Stimulated activated CD4-positive, alpha-beta T cell treated with anti-CD3 and anti-CD28 coated beads, Interleukin-4, amount 100 ng/mL, for 1 hour (primary cell): Measurements from ENCODE around the gene DACT2.

Experiments
- DNase-seq: peaks from one replicate; pipeline ENCODE4 v3.0.0-alpha.2; 2020

The DACT2 gene

DNA sequence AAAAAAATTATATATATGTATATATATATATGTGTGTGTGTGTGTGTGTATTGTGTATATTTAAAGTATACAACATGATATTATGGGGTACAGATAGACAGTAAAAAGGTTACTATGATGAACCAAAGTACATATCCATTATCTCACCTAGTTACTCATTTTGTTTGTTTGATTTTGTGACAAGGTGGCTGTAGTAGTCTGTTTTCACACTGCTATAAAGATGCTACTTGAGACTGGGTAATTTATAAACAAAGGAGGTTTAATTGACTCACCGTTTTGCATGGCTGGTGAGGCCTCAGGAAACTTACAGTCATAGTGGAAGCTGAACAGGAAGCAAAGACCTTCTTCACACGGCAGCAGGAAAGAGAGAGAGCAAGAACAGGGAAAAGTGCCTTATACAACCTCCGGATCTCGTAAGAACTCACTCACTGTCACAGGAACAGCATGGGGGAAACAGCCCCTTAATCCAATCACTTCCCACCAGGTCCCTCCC is 30.2 kb upstream of the DACT2 start:
- no peak for DNase-seq

- no peak for DNase-seq
Observed at GRCh38 chr6:168348186-168348585, 28.6 kb upstream of the DACT2 start.

- DNase-seq = no peak
Observed at GRCh38 chr6:168347615-168348014, 28.0 kb upstream of the DACT2 start.

GRCh38 chr6:168347053-168347452 is 27.5 kb upstream of the DACT2 start:
- DNase-seq = no peak

DNA sequence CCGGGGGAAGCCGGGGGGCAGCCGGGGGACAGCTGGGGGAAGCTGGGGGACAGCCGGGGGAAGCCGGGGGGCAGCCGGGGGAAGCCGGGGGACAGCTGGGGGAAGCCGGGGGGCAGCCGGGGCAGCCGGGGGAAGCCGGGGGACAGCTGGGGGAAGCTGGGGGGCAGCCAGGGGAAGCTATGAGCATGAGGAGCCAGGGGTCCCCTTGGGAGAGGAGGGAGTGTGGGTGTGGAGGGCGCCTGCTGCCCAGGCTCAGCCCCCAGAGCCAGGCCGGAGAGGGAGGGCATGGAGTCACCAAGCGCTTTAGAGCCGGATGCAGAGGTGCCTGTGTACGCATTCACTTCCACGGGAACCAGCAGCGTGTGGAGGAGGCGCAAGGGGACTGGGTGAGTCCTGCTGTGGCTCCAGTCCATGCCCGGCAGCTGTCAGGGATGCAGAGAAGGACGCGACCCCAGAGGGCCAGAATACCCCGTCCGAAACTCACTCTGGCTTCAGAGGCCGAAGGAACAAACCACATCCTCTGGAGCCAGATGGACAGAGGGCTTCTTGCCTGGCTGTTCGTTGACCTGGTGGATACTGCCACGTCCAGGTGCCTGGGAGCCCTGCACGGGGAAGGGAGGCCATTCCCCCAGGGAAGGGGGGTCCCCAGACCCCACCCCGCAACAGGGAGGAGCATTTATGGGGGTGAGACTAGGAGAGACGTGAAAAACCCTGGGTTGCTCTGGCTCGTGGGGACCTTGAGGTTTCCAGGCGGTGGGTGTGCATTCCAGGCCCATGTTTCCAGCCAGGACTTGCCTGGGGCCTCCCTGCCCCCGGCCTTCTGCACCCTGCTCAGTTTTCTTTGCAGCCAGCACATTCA is 26.5 kb upstream of the DACT2 start:
- DNase-seq = no peak

DNA sequence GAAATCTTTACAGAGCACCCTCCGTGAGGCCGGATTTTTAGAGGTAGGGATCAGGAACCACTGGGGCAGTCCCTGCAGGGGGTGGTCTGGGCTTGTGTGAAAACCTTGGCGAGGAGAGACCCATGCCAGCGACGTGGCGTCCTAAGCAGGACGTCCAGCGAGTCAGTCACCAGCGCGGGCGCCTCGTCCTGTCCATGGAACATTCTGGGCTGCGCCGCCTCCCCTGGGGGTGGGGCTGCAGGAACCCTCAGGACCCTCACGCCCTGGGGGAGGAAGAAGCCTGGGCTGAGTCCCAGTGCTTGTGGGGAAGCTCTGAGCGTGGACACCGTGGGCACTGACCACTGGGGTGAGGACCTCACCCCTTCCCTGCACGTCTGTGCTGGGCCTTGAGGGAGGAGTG is 25.7 kb upstream of the DACT2 start:
- no peak for DNase-seq

DNA sequence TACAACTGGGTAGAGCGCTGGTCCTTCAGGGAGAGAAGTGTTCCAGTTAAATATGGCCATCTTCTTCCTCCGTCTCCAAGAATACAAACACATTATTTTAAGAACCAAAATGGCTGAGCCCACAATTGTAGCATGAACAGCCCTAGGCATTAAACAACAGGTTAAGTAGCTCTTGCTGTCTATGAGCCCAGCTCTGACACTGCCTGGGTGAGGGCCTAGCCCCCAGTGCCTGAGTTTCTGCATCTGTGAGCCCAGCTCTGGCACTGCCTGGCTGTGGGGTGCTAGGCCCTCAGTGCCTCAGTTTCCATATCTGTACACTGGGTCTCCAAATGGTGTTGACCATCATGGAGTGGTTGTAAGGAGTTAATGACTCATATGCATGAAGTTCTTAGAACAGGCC is 24.8 kb upstream of the DACT2 start:
- no peak for DNase-seq

GRCh38 chr6:168343239-168344150 is 23.9 kb upstream of the DACT2 start:
- DNase-seq = no peak

GRCh38 chr6:168342636-168343035 is 23.1 kb upstream of the DACT2 start:
- DNase-seq = no peak

GRCh38 chr6:168341280-168341900 is 21.8 kb upstream of the DACT2 start:
- no peak for DNase-seq

- no peak for DNase-seq
Observed at GRCh38 chr6:168340819-168341218, 21.2 kb upstream of the DACT2 start.

DNA sequence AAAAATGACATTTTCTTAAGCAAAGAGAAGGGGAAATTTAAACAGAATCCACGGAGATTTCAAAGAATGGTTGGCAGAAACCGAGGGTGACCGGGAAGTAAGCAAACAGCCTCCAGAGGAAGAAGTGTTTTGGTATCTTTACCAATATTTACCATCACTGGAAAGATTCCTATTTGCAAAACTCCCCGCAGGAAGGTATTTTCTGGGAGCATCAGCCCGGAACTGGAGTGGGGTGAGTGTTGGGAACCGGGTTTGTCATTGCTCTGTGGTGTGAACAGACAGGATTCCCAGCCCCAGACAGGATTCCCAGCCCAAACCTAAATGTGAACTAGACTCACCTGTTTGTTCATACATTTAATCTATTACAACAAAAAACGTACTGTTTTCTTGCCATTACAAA is 19.2 kb upstream of the DACT2 start:
- DNase-seq = no peak

GRCh38 chr6:168336967-168337366 is 17.4 kb upstream of the DACT2 start:
- DNase-seq = no peak

DNA sequence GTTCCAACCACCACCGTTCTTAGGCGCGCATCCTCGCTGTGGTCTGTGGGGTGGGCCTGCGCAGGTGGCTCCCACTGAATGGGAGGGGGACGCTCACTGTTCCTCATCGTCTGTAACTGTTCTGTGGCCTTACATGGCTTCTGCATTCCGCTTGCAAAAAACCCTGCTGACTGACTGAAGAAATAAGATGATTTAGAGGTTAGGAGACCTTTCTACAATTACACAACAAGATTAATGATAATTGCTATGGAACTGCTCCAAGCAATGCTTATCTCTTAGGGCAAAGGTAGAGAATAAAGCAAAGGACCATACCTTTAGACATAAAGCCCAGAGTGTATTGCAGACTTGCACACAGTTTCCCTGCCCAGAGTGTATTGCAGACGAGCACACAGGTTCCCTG is 14.4 kb upstream of the DACT2 start:
- no peak for DNase-seq

DNA sequence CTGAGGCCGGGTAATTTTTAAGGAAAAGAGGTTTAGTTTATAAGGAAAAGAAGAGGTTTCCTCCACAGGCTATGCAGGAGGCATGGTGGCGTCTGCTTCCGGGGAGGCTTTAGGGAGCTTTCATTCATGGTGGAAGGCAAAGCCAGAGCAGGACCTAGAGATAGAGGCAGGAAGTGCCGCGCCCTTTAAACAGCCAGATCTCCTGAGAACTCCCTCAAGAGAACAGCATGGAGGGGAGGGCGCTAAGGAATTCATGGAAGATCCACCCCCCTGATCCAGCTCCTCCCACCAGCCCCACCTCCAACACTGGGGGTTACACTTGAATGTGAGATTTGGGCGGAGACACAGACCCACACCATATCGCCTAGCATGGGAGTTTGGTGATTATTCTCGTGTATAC is 13.9 kb upstream of the DACT2 start:
- DNase-seq = no peak

- DNase-seq = no peak
Observed at GRCh38 chr6:168333039-168333438, 13.5 kb upstream of the DACT2 start.

- no peak for DNase-seq
Observed at GRCh38 chr6:168332020-168332419, 12.4 kb upstream of the DACT2 start.

DNA sequence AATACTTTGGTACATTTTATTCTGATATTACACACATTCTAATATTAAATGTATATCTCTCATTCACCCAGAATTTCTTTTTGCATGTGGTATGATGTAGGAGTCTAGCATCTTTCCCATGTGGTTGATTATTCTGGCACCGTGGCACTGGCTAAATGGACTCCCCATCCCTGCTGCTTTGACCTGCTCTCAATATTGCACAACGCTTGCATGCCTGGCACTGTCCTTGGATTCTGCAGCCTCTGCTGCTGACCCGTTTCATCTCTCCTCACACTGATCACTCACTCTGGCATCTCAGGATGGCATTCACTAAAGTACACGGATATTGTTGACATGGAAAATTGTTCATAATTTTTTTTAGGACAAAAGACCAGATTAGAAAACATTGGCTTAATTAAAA is 11.5 kb upstream of the DACT2 start:
- no peak for DNase-seq

GRCh38 chr6:168330403-168330802 is 10.8 kb upstream of the DACT2 start:
- no peak for DNase-seq

GRCh38 chr6:168328086-168328485 is 8.5 kb upstream of the DACT2 start:
- DNase-seq = no peak

DNA sequence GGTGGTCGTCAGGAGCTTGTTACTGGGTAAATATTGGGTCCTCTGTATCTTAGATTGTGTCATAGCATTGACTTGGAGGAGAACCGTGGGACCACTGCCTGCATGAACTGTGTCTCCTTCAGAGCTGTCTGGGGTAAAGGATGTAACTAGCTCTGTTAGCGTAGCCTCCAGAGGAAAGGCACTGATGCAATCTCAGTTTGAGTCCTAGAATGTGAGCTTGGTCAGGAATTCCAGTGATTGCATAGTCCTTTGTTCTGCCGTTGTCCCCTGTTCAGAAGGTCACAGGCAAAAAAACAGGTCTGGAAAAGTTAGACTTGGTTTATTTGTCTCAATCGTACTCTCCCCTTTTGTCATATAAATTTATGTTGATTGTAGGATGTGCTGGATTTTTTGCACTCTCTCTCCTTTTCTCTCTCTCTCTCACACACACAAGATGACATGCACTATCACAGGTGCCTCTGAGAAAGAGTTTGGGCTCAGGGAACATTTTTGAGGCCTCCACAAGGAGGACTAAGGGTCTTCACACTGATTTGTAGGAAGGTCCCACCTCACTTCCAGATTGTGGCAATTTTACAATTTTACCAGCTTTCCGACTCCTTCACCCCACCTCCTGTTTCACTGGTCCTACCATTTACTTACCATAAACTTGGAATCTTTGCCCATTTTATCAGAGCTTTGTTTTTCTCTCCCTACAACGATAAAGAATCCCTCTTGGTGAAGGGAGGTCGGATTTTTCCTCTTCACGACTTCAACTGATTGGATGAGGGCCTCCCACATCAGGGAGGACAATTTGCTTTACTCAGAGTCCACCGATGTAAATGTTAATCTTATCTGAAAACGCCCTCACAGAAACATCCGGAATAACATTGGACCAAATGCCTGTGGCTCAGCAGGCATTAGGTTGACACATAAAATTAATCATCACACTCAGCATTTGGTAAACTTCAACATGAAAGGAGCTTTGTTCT is 7.0 kb upstream of the DACT2 start:
- no peak for DNase-seq

GRCh38 chr6:168322966-168323365 is 3.4 kb upstream of the DACT2 start:
- no peak for DNase-seq
